ENCODE measurements around the gene PATE3.

The PATE3 gene, protein sequence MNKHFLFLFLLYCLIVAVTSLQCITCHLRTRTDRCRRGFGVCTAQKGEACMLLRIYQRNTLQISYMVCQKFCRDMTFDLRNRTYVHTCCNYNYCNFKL

GRCh38 chr11:125787827-125788226 lies at the start of gene PATE3:
Gene PATE3, plus strand, starts transcription at chr11:125788127. Its CDS starts 25 bp downstream, at chr11:125788152.
- DNase-seq: no peak

- DNase-seq: no peak
Observed at GRCh38 chr11:125740617-125741016, 47.3 kb upstream of the PATE3 start.

- no peak for DNase-seq
Observed at GRCh38 chr11:125743681-125744080, 44.2 kb upstream of the PATE3 start.

DNA sequence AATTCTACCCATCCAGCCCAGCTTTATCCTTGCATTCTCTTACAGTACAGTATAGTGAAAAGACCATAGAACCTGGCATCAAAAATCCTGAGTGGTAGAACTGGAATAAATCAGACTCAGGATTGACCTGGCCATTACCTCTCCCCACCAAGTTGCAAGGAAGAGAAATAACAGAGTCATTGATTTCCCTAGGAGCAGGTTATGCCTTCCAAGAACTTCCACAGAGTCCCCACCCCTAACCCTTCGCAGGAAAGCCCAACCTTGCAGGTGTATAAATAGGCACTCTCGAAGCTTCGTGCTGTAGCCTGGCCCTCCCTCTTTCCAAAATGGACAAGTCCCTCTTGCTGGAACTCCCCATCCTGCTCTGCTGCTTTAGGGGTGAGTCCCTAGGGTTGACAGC lies 41.9 kb upstream of the PATE3 start, which contains the start of gene PATE1:
Gene PATE1, plus strand, starts transcription at position 301 of the 400 bp plus-strand sequence. Its CDS starts 26 bp downstream, at position 327.
- DNase-seq: no peak

DNA sequence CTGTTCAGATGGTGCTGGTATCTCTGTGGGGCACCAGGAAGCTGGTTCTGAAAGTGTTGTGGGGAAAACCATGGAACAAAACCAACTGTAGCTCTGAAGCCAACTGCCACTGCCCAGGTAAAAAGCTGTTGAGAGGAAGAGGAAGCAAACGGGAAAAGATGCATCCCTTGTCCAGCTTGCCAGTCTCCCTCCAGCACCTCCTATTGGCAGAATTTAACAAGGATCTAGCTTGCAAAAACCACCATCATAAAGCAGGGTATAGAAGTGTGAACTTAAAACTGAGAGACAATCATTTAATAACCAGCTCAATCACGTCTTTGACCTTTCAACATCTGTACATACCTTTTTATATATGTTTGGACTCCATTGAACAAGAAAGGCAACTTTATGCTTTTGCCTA lies 37.3 kb upstream of the PATE3 start:
- no peak for DNase-seq

DNA sequence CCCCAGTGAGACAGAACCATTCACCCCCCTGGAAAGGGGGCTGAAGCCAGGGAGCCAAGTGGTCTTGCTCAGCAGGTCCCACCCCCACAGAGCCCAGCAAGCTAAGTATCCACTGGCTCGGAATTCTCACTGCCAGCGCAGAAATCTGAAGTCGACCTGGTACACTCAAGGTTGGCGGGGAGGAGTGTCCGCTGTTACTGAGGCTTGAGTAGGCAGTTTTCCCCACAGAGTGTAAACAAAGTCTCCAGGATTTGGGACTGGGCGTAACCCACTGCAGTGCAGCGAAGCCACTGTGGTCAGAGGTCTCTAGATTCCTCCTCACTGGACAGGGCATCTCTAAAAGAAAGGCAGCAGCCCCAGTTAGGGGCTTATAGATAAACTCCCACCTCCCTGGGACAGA lies 31.9 kb upstream of the PATE3 start:
- DNase-seq: no peak

DNA sequence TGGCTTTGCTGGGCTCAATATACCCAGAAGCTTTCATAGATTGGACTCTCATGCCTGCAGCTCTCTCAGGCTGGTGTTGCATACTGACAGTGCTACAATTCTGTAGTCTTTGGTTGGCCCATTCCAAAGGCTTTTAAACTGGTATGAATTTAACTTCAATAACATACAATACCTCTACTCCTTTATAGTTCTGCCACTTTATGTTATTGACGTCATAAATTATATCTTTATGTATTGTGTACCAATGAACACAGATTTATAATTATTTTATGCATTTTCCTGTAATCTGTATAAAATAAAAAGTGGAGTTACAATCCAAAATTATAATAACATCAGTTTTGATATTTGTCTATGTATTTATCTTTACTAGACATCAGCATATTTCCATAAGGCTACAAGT lies 25.5 kb upstream of the PATE3 start:
- DNase-seq: no peak

- DNase-seq: no peak
Observed at GRCh38 chr11:125763483-125763882, 24.4 kb upstream of the PATE3 start.

DNA sequence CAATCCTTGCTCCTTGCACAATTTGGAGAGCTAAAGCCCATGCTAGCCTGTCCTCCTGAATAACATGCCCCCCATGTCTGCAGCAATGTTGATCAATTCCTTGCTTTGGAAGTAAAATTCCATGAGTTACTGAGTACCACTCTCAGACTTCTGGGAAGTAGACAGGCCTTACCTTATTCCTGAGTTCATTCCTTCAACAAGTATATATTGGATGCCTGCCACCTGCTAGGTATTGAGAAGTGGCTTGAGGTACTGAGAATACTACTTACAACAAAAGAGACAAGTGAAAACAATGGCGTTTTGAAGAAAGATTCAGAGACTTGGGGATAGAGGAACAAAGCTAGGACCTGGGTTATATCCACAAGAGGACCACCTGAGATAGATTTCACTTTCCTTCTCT lies 21.7 kb upstream of the PATE3 start:
- no peak for DNase-seq

DNA sequence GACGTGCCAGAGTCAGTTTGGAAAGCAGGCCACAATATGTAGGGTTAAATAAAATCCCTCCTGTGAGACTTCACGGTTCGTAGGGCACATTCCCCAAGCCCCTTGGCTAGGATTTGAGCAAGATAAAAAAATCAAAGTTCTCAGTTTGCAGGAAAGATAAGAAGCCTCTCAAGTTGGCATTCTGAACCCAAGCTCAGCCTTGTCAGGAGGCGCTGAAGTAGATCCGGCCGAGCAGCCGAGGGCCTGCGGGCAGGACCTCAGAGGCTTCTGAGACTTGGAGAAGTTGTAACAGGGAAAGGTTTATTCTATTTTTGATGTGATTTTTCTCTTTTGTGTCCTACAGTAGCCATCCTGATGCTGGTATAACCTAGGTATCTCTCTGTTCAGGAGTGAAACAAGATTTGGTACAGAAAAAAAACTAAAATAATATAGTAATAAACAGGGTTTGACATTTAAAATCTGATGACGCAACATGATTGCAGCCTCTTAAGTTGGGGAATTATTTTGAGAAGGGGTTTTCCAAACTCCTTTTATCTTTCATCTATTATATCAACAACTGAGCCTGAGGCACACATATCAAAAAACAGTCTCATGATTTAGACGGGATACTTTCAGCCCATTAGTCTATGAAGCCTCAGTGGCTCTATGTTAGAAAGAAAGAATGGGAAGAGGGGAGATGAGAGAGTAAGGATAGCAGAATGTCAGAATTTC lies 19.4 kb upstream of the PATE3 start:
- no peak for DNase-seq

DNA sequence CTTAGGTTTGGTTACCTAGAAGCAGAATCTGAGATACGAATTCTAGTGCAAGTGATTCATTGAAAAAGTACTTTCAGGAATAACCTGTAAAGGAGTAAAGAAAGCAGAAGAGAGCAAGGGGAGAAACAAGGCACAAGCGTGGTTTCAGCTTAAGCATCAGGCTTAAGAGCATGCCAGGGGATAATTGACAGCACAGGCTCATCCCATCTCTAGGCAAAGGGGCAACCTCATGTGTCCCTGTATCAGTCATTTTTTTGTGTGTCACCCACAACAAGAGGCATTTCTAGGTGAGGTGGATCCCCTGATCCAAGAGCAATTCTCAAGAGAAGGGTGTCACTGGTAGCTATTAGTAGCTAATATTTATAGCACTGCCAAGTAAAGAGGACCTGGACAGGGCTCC lies 17.3 kb upstream of the PATE3 start:
- no peak for DNase-seq

DNA sequence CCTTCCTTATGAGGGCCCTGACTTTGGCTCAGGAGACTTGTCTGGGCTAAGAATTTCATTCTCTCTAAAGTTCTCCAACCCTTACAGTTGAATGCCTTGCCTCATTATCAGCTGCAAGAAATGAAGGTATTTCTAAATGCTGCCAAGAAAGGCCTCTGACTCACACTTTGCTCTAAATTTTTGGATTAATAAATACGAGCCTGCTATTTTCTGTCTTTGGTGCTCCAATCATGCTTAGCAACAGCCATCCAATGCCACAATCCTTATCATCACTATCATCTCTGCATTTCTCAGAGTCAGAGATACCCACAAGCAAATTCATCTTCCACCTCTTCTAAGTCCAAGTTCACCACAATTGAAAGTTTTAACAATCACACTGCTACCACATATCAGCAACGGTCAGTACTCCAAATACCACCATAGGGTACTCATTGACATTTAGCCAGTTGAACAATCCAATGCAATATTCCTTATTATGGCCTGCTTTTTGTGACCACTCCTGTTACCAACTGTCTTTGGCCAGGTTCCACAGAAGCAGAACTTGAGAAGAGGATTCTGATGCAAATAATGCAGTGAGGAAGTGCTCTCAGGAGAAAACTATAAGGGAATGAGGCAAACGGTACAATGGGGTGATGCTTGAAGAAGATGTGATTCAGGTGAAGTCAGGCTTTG lies 15.0 kb upstream of the PATE3 start:
- no peak for DNase-seq

- no peak for DNase-seq
Observed at GRCh38 chr11:125773516-125773915, 14.4 kb upstream of the PATE3 start.

- DNase-seq: no peak
Observed at GRCh38 chr11:125777309-125777708, 10.6 kb upstream of the PATE3 start.

DNA sequence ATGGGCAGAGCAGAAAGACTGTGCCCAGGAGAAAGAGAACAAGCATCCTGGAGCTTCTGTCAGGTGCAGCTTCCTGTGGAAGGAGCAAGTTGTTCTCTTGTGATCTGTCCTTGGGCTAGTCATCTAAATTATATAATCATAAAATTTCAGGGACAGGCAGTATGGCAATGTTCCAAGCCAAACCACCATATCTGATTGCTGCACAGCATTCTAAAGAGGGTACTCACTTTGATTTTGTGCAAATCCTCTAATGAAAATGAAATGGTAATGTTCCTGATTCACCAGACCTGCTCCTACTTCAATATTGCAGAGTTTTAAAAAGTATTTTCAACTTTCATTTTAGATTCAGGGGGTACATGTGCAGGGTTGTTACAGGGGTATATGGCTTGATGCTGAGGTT lies 9.2 kb upstream of the PATE3 start, which contains the start of gene PATE2:
Gene PATE2, minus strand, starts transcription at position 101 of the 400 bp plus-strand sequence. Its CDS starts 55 bp downstream, at position 46.
- DNase-seq: no peak

DNA sequence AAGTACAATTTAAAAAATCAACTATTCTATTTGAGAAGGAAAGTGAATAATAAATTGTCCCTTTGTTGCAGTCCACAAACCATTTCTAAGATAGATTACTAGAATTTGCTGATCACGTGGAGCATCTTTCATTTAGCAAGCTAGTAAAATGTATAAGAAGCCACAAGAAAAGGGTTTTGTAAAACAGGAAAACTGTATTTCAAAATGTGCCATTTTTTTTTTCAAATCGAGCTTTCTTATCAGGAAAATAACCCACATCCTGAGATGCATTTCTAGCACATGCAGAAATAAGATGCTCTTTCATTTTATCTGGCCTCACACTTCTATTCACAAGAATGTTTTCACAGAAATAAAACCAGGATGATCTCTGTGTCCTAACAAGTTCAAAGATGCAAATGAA lies 3.2 kb upstream of the PATE3 start:
- DNase-seq: no peak

GRCh38 chr11:125790825-125791224 lies 2.9 kb downstream of the PATE3 start:
- DNase-seq: no peak

- DNase-seq: no peak
Observed at GRCh38 chr11:125797641-125798040, 9.7 kb downstream of the PATE3 start.

GRCh38 chr11:125799808-125800207 lies 11.9 kb downstream of the PATE3 start:
- DNase-seq: no peak

- no peak for DNase-seq
Observed at GRCh38 chr11:125802387-125802786, 14.5 kb downstream of the PATE3 start.

GRCh38 chr11:125807909-125808308 lies 20.0 kb downstream of the PATE3 start:
- no peak for DNase-seq

DNA sequence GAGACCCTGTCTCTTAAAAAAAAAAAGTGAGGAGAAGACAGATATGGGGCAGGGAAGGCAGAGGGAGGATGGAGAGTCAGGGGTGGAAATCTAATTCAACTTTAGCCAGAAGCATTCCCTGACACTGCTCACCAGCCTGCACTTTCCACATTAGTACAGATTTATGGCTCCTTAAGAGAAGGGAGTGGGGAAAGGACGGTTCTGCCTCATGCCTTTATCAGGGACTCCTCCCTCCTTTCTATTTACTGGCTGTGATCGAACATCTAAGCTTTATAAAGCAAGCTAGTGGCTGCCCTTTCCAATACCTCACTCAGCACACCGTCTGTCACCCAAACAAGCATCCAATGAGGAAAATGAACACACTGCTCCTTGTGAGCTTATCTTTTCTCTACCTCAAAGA lies 45.1 kb downstream of the PATE3 start, which contains the start of gene PATE4:
Gene PATE4, plus strand, starts transcription at position 301 of the 400 bp plus-strand sequence. Its CDS starts 44 bp downstream, at position 345.
- DNase-seq: no peak

DNA sequence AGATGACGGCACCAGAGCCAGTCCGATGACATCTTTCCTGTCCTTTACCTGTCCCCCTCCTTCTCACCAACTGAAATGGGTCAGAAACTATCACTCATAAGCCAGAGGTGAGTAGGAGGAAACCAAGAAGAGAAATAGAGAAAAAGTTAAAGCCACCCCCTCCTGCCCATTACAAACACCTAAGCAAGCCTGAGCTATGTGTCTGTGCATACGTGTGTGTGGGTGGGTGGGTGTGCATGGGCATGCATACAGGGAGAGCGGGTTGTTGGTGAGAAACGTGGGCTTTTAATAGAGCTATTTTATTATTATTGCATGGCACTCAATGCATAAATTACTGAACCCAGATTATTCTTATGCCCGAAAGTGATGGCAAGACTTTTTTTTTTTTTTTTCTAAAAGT lies 47.8 kb downstream of the PATE3 start:
- DNase-seq: no peak
